Adipose tissue (tissue), 3 donors: ENCODE results near the gene FBF1. TPM values are rescaled to one million over a fixed set of nuclear protein-coding genes. Genes with fewer than 3 reads are reported as not detected.
"Not testable (repeated sequence)": the region's sequence is repeated elsewhere in the genome, so short reads cannot be mapped to it uniquely, and the experiment has no call there.

Experiments used
- H3K27ac ChIP-seq: one replicate; pipeline ENCODE4 v1.5.1; 2013; ENCODE audit warnings: low read depth, low read length
- WGBS, 3 donors: extraction: QIAGEN DNeasy Blood & Tissue Kit; methylation state at CpG; one replicate each; pipeline ENCODE4 v1.1.7; 2013; 5-methylcytosine and 5-hydroxymethylcytosine counted together
- polyA plus RNA-seq, 3 donors: library from polyadenylated mRNA; stranded (reverse); fragments of 200-250 nt; gene quantifications; one replicate each; pipeline ENCODE4 v1.2.3, GENCODE V29; 2013
- donor health status: healthy with polysubstance abuse.
- donor health status: Bipolar disorder and iron deficiency.
- donor health status: healthy.

Gene FBF1
- 1 to 10 TPM; 2.5 to 5.5 (median 3.8) TPM for polyA plus RNA-seq

GRCh38 chr17:75940727-75941441 is at the start of gene FBF1:
Gene FBF1 (minus strand): TSS chr17:75941042. CDS start chr17:75938149, 2,893 bp downstream.
- H3K27ac ChIP-seq: peak within 1 kb of the TSS; percentile 20
- WGBS, 3 donors: 0 to 1% (median 1%) methylated on average over 63 of the region's 63 CpGs

- no peak overlapping the region for H3K27ac ChIP-seq
- WGBS, 3 donors: 75 to 82% (median 78%) methylated on average over 4 of the region's 4 CpGs
Measured at GRCh38 chr17:75987041-75987440, 46.2 kb upstream of the FBF1 start.

GRCh38 chr17:75985986-75986385 is 45.1 kb upstream of the FBF1 start:
- WGBS, 3 donors: 90 to 91% (median 91%) methylated on average over 4 of the region's 4 CpGs
- no peak overlapping the region for H3K27ac ChIP-seq

- H3K27ac ChIP-seq: no peak overlapping the region
- 33 to 64% (median 59%) methylated on average over 6 of the region's 6 CpGs for WGBS, 3 donors
Measured at GRCh38 chr17:75983501-75984181, 42.8 kb upstream of the FBF1 start.

GRCh38 chr17:75981019-75981615 is 40.3 kb upstream of the FBF1 start:
- WGBS, 3 donors: 72 to 80% (median 77%) methylated on average over 7 of the region's 7 CpGs
- H3K27ac ChIP-seq: no peak overlapping the region

- H3K27ac ChIP-seq: peak overlapping the region; percentile 93
- WGBS, 3 donors: 78 to 82% (median 82%) methylated on average over 18 of the region's 18 CpGs
Measured at GRCh38 chr17:75980188-75981018, 39.6 kb upstream of the FBF1 start.

GRCh38 chr17:75979705-75980187 is 38.9 kb upstream of the FBF1 start:
- WGBS, 3 donors: 2 to 8% (median 2%) methylated on average over 19 of the region's 19 CpGs
- peak overlapping the region; percentile 93 for H3K27ac ChIP-seq

GRCh38 chr17:75978938-75979704 is 38.3 kb upstream of the FBF1 start, which contains the start of the genes ACOX1 and TEN1:
Gene ACOX1 (minus strand): TSS chr17:75979166. CDS start chr17:75979073, 93 bp downstream.
Gene TEN1 (plus strand): TSS chr17:75979240. CDS start chr17:75986193, 6,953 bp downstream.
- peak within 1 kb of the TSS; percentile 93 for H3K27ac ChIP-seq
- 0 to 1% (median 0%) methylated on average over 60 to 72 of the region's 72 CpGs for WGBS, 3 donors

- WGBS, 3 donors: 28 to 61% (median 53%) methylated on average over 9 of the region's 9 CpGs
- H3K27ac ChIP-seq: no peak overlapping the region
Measured at GRCh38 chr17:75976175-75976848, 35.5 kb upstream of the FBF1 start.

- WGBS, 3 donors: 24 to 77% (median 72%) methylated on average over 5 of the region's 5 CpGs
- no peak overlapping the region for H3K27ac ChIP-seq
Measured at GRCh38 chr17:75975757-75976174, 34.9 kb upstream of the FBF1 start.

GRCh38 chr17:75975187-75975586 is 34.3 kb upstream of the FBF1 start:
- WGBS, 3 donors: 94 to 97% (median 95%) methylated on average over 6 of the region's 6 CpGs
- not testable (repeated sequence) for H3K27ac ChIP-seq

- 65 to 92% (median 89%) methylated on average over 7 of the region's 7 CpGs for WGBS, 3 donors
- no peak overlapping the region for H3K27ac ChIP-seq
Measured at GRCh38 chr17:75970626-75971025, 29.8 kb upstream of the FBF1 start.

- H3K27ac ChIP-seq: no peak overlapping the region
- 33 to 51% (median 33%) methylated on average over 4 of the region's 4 CpGs for WGBS, 3 donors
Measured at GRCh38 chr17:75970011-75970523, 29.2 kb upstream of the FBF1 start.

GRCh38 chr17:75969044-75969443 is 28.2 kb upstream of the FBF1 start:
- 83 to 95% (median 89%) methylated on average over 10 of the region's 10 CpGs for WGBS, 3 donors
- not testable (repeated sequence) for H3K27ac ChIP-seq

- 91 to 96% (median 95%) methylated on average over 6 of the region's 6 CpGs for WGBS, 3 donors
- H3K27ac ChIP-seq: no peak overlapping the region
Measured at GRCh38 chr17:75965468-75965867, 24.6 kb upstream of the FBF1 start.

- 83 to 96% (median 95%) methylated on average over 11 of the region's 11 CpGs for WGBS, 3 donors
- H3K27ac ChIP-seq: no peak overlapping the region
Measured at GRCh38 chr17:75959839-75960511, 19.1 kb upstream of the FBF1 start.
